H1 (cell line): ENCODE measurements around the gene SLC8A1. TPM values are rescaled to one million over a fixed set of nuclear protein-coding genes. Genes with fewer than 3 reads are reported as not detected.

ENCODE experiments used
- CTCF ChIA-PET: fragments of 300-600 bp; sonication (Branson Sonifier 250); formaldehyde crosslinking; loops from one replicate; lab custom pipeline; 2021; ENCODE audit not compliant: partially characterized antibody; lab: Charles Lee
- POLR2A ChIA-PET: fragments of 300-600 bp; sonication (Branson Sonifier 250); formaldehyde crosslinking; loops from one replicate; lab custom pipeline; 2021; ENCODE audit warnings: inconsistent platforms; ENCODE audit not compliant: partially characterized antibody; lab: Charles Lee
- DNase-seq, 2 experiments: peaks; one replicate each; pipeline versions ENCODE4 v3.0.0 to v3.0.0-alpha.2; 2010 to 2022; ENCODE audit warnings: low spot score in 2 of 2, low read depth in 1 of 2, mixed read lengths in 1 of 2
- FAIRE-seq: peaks from 2 replicates; lab custom pipeline; 2011; peaks lifted over from hg19 to GRCh38; lab: Jason Lieb, UNC
- H2AFZ ChIP-seq: 2 replicates; pipeline ENCODE4 v1.8.1; 2012; ENCODE audit warnings: low read length, inconsistent platforms
- H2AK5ac ChIP-seq: 2 replicates; pipeline ENCODE4 v1.6.1; 2013; ENCODE audit warnings: low read depth, low read length
- H2BK120ac ChIP-seq: replicated peaks from 2 replicates; pipeline ENCODE3; 2013; ENCODE audit warnings: low read depth, low read length, inconsistent platforms
- H2BK12ac ChIP-seq: 2 replicates; pipeline ENCODE4 v1.6.1; 2013; ENCODE audit warnings: low read depth, low read length
- H2BK15ac ChIP-seq: 2 replicates; pipeline ENCODE4 v1.6.1; 2013; ENCODE audit warnings: low read length
- H2BK20ac ChIP-seq: 2 replicates; pipeline ENCODE4 v1.6.1; 2013; ENCODE audit warnings: low read length
- H2BK5ac ChIP-seq: 2 replicates; pipeline ENCODE4 v1.6.1; 2013; ENCODE audit warnings: low read depth, low read length
- H3K14ac ChIP-seq: 2 replicates; pipeline ENCODE4 v1.6.1; 2013; ENCODE audit warnings: inconsistent platforms; ENCODE audit not compliant: insufficient read length
- H3K18ac ChIP-seq: 2 replicates; pipeline ENCODE4 v1.6.1; 2013; ENCODE audit warnings: low read length; ENCODE audit errors: extremely low read depth
- H3K23ac ChIP-seq: 2 replicates; pipeline ENCODE4 v1.6.1; 2013; ENCODE audit warnings: inconsistent platforms; ENCODE audit not compliant: insufficient read length
- H3K23me2 ChIP-seq: 2 replicates; pipeline ENCODE4 v1.6.1; 2013; ENCODE audit warnings: low read depth, low read length
- H3K27ac ChIP-seq: 2 replicates; pipeline ENCODE4 v1.6.1; 2011; ENCODE audit warnings: low read depth, low read length, inconsistent platforms
- H3K27me3 ChIP-seq, 4 experiments: replicated peaks in 1 of 4; 1 replicate in 1 of 4; 2 replicates in 3 of 4; pipeline versions ENCODE4 v1.6.1 to v1.8.1; 2011 to 2013; ENCODE audit warnings: low read length in 3 of 4, mild to moderate bottlenecking in 3 of 4, inconsistent platforms in 2 of 4, mixed read lengths in 2 of 4, moderate library complexity in 1 of 4; ENCODE audit not compliant: control insufficient read depth in 3 of 4, insufficient read depth in 3 of 4; ENCODE audit errors: extremely low read depth in 1 of 4
- H3K36me3 ChIP-seq, 4 experiments: 2 replicates each; pipeline versions ENCODE4 v1.6.1 to v1.8.1; 2011 to 2013; ENCODE audit warnings: mild to moderate bottlenecking in 4 of 4, low read length in 3 of 4, moderate library complexity in 2 of 4, control low read depth in 1 of 4, inconsistent platforms in 1 of 4; ENCODE audit not compliant: insufficient read depth in 4 of 4, control insufficient read depth in 2 of 4
- H3K4ac ChIP-seq: replicated peaks from 2 replicates; pipeline ENCODE3; 2013; ENCODE audit warnings: low read length, low read depth, mixed read lengths, inconsistent platforms; ENCODE audit not compliant: insufficient read length
- H3K4me1 ChIP-seq, 4 experiments: replicated peaks in 1 of 4; 1 replicate in 1 of 4; 2 replicates in 3 of 4; pipeline versions ENCODE4 v1.6.1 to v1.8.1; 2011 to 2013; ENCODE audit warnings: low read length in 3 of 4, inconsistent platforms in 2 of 4, mixed read lengths in 1 of 4; ENCODE audit not compliant: insufficient read depth in 4 of 4, control insufficient read depth in 3 of 4
- H3K4me2 ChIP-seq, 2 experiments: 2 replicates each; pipeline versions ENCODE4 v1.6.1 to v1.8.1; 2011 to 2013; ENCODE audit warnings: low read depth in 2 of 2, low read length in 2 of 2, control low read depth in 1 of 2, inconsistent platforms in 1 of 2, mild to moderate bottlenecking in 1 of 2; ENCODE audit not compliant: insufficient read depth in 1 of 2
- H3K4me3 ChIP-seq, 4 experiments: fragments of 200-600, 300-600 bp in 1 of 4; sonication (generic), shearing (Covaris generic), sonication (Bioruptor Twin) in 1 of 4; 2 replicates each; pipeline versions ENCODE4 v1.5.1 to v1.8.1; 2011 to 2016; ENCODE audit warnings: low read length in 4 of 4, low read depth in 3 of 4, control low read depth in 2 of 4, inconsistent platforms in 2 of 4, mild to moderate bottlenecking in 2 of 4, mixed read lengths in 1 of 4, moderate library complexity in 1 of 4; ENCODE audit not compliant: insufficient read depth in 2 of 4; ENCODE audit errors: extremely low read depth in 1 of 4
- H3K56ac ChIP-seq: replicated peaks from 2 replicates; pipeline ENCODE3; 2013; ENCODE audit warnings: low read depth, mild to moderate bottlenecking, mixed read lengths, low read length, inconsistent platforms; ENCODE audit not compliant: insufficient read length
- H3K79me1 ChIP-seq: 2 replicates; pipeline ENCODE4 v1.6.1; 2013; ENCODE audit warnings: low read depth, low read length, control low read depth
- H3K79me2 ChIP-seq, 2 experiments: 2 replicates each; pipeline versions ENCODE4 v1.6.1 to v1.8.1; 2012 to 2013; ENCODE audit warnings: low read length in 2 of 2, mild to moderate bottlenecking in 2 of 2, inconsistent platforms in 1 of 2; ENCODE audit not compliant: insufficient read depth in 2 of 2, control insufficient read depth in 1 of 2
- H3K9ac ChIP-seq, 4 experiments: replicated peaks in 1 of 4; 1 replicate in 1 of 4; 2 replicates in 3 of 4; pipeline versions ENCODE4 v1.6.1 to v1.8.1; 2011 to 2013; ENCODE audit warnings: low read depth in 3 of 4, low read length in 3 of 4, control low read depth in 2 of 4, mild to moderate bottlenecking in 2 of 4, moderate library complexity in 2 of 4, inconsistent platforms in 1 of 4; ENCODE audit errors: extremely low read depth in 1 of 4
- H3K9me3 ChIP-seq, 2 experiments: 2 replicates each; pipeline versions ENCODE4 v1.6.1 to v1.8.1; 2012 to 2013; ENCODE audit warnings: mild to moderate bottlenecking in 2 of 2, moderate library complexity in 2 of 2, control low read depth in 1 of 2, inconsistent platforms in 1 of 2, low read depth in 1 of 2, low read length in 1 of 2, mixed read lengths in 1 of 2; ENCODE audit not compliant: insufficient read depth in 2 of 2
- H4K20me1 ChIP-seq, 2 experiments: replicated peaks in 1 of 2; 2 replicates each; pipeline versions ENCODE3 to v1.8.1; 2011 to 2013; ENCODE audit warnings: inconsistent platforms in 2 of 2, low read length in 2 of 2, mild to moderate bottlenecking in 1 of 2; ENCODE audit not compliant: insufficient read depth in 2 of 2, control insufficient read depth in 1 of 2
- H4K5ac ChIP-seq: 2 replicates; pipeline ENCODE4 v1.6.1; 2013; ENCODE audit warnings: low read length, low read depth, mixed read lengths, inconsistent platforms; ENCODE audit not compliant: insufficient read length
- H4K8ac ChIP-seq: 2 replicates; pipeline ENCODE4 v1.8.0; 2013; ENCODE audit warnings: mild to moderate bottlenecking, moderate library complexity, low read length, inconsistent platforms; ENCODE audit not compliant: insufficient read depth; ENCODE audit errors: extremely low read depth
- H4K91ac ChIP-seq: replicated peaks from 2 replicates; pipeline ENCODE3; 2013; ENCODE audit warnings: low read length, mixed read lengths, inconsistent platforms; ENCODE audit not compliant: insufficient read length
- KDM1A ChIP-seq: fragments of 200-600, 300-600 bp; sonication (generic); IDR thresholded peaks from 2 replicates; pipeline ENCODE4 v1.7.1; 2016; ENCODE audit warnings: mild to moderate bottlenecking, low read length, borderline replicate concordance
- SRF ChIP-seq: IDR thresholded peaks from 2 replicates; pipeline ENCODE4 v1.6.1; 2011; ENCODE audit warnings: mild to moderate bottlenecking, low read depth, low read length, moderate library complexity
- WGBS, 2 experiments: shearing (Covaris generic) in 1 of 2; methylation state at CpG; one replicate each; pipeline versions ENCODE4 v1.1.6 to v1.1.7; 2013 to 2015; ENCODE audit warnings: low lambda C conversion rate in 2 of 2, mixed read lengths in 2 of 2, inconsistent platforms in 1 of 2, low coverage in 1 of 2, missing lambda C conversion rate in 1 of 2; ENCODE audit not compliant: insufficient replicate concordance in 2 of 2, insufficient coverage in 1 of 2, insufficient read length in 1 of 2; ENCODE audit errors: extremely low coverage in 1 of 2, missing lambda C conversion rate in 1 of 2; 5-methylcytosine and 5-hydroxymethylcytosine counted together
- polyA plus RNA-seq, 7 experiments: library from polyadenylated mRNA; depleted of rRNA in 3 of 7; stranded (reverse) in 5 of 7; unstranded in 2 of 7; fragments of >200 nt in 5 of 7; fragments of 200-250 nt in 2 of 7; gene quantifications; 1 replicate in 5 of 7; 2 replicates in 1 of 7; 4 replicates in 1 of 7; pipeline versions ENCODE4 v1.2.1 to v1.2.3, GENCODE V29; 2011 to 2013; ENCODE audit warnings: missing spikeins in 2 of 7, mixed read lengths in 2 of 7
- total RNA-seq: library from RNA; stranded (reverse); fragmentation: NEBNext Ultra II Directional; extraction: Animal tissue kit (Norgen Biotek cat#: 25700); gene quantifications from 2 replicates; pipeline ENCODE4 v1.2.1, GENCODE V29; 2021
- TF ChIP-seq, protein P1 (sequence below), 3 experiments: IDR thresholded peaks; 1 replicate in 2 of 3; 2 replicates in 1 of 3; pipeline versions ENCODE4 v1.5.1 to v1.6.1; 2011; ENCODE audit warnings: low read length in 3 of 3, mild to moderate bottlenecking in 3 of 3, inconsistent platforms in 2 of 3, low read depth in 1 of 3, moderate library complexity in 1 of 3; ENCODE audit not compliant: insufficient read depth in 1 of 3; ENCODE audit errors: control extremely low read depth in 1 of 3

The SLC8A1 gene
- total and polyA plus RNA-seq, 2 of the 8 experiments (the other 6 are each of a cell fraction or from before 2014, with no cell fraction given) = 0.68 to 3.6 TPM

DNA sequence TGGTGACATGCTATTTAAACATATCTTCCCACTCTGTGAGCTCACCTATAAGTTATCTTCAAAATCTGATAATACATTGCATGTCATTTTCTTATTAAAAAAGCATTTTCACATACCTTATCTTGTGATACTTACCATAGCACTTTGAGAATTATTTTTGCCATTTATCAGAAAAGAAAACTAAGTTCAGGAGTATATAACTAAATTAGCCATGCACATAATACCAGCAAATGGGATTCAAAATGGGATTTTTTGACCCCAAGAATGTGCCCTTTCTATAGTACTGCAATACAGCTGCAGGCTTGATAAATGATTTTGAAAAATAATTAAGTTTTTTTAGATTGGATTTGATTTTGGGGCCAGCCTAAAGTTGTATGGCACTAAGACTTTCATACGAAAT, 41.2 kb downstream of the SLC8A1 start:
- H4K20me1 ChIP-seq = no peaks in the 10 kb centered on the region
- no peak overlapping the region for H3K18ac ChIP-seq
- ChIA-PET POLR2A (no interaction called here), CTCF (no interaction called here)
- DNase-seq (no peak), FAIRE-seq (no peak)
- no peaks in the 10 kb centered on the region for H3K79me2 ChIP-seq
- H3K27ac ChIP-seq = no peak overlapping the region
- H3K14ac ChIP-seq = no peak overlapping the region
- no peaks in the 10 kb centered on the region for H3K4me1 ChIP-seq
- no peaks in the 10 kb centered on the region for H3K9me3 ChIP-seq
- H3K4ac ChIP-seq = no peak overlapping the region
- H2AFZ ChIP-seq = no peak overlapping the region
- no peak for TF ChIP-seq SRF
- no peak for TF ChIP-seq KDM1A
- TF ChIP-seq, protein P1, sequence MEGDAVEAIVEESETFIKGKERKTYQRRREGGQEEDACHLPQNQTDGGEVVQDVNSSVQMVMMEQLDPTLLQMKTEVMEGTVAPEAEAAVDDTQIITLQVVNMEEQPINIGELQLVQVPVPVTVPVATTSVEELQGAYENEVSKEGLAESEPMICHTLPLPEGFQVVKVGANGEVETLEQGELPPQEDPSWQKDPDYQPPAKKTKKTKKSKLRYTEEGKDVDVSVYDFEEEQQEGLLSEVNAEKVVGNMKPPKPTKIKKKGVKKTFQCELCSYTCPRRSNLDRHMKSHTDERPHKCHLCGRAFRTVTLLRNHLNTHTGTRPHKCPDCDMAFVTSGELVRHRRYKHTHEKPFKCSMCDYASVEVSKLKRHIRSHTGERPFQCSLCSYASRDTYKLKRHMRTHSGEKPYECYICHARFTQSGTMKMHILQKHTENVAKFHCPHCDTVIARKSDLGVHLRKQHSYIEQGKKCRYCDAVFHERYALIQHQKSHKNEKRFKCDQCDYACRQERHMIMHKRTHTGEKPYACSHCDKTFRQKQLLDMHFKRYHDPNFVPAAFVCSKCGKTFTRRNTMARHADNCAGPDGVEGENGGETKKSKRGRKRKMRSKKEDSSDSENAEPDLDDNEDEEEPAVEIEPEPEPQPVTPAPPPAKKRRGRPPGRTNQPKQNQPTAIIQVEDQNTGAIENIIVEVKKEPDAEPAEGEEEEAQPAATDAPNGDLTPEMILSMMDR (IDR thresholded peaks at IDR 0.05; ENCODE audit: control extremely low read depth in 1 of 3, insufficient read depth in 1 of 3, low read depth in 1 of 3, low read length in 3 of 3) = no peak
- H3K23me2 ChIP-seq = no peaks in the 10 kb centered on the region
- no peak overlapping the region for H4K5ac ChIP-seq
- H2BK15ac ChIP-seq = no peak overlapping the region
- no peak overlapping the region for H2BK20ac ChIP-seq
- H2BK5ac ChIP-seq = no peak overlapping the region
- no peak overlapping the region for H4K91ac ChIP-seq
- no peak overlapping the region for H3K56ac ChIP-seq
- H3K27me3 ChIP-seq = no peaks in the 10 kb centered on the region
- H2BK120ac ChIP-seq = no peak overlapping the region
- no peak overlapping the region for H2BK12ac ChIP-seq
- H3K4me2 ChIP-seq = no peak overlapping the region
- no peaks in the 10 kb centered on the region for H3K36me3 ChIP-seq
- H2AK5ac ChIP-seq = no peak overlapping the region
- no peak overlapping the region for H3K9ac ChIP-seq
- no peak overlapping the region for H3K4me3 ChIP-seq
- 88% methylated on average over 1 of the region's 1 CpG; no CpG with 5 or more reads in 1 of the 2 experiments for WGBS, 2 experiments
- H3K79me1 ChIP-seq = no peaks in the 10 kb centered on the region
- H3K23ac ChIP-seq = no peak overlapping the region
- no peak overlapping the region for H4K8ac ChIP-seq
